Activated CD8-positive, alpha-beta memory T cell treated with anti-CD3 and anti-CD28 coated beads, Interleukin-2, amount 50 U/mL, for 24 hours (primary cell): ENCODE results near the gene STAC3.

ENCODE experiments used
- DNase-seq: peaks from one replicate; pipeline ENCODE4 v3.0.0-alpha.2; 2020; ENCODE audit errors: extremely low read depth

STAC3 gene

DNA sequence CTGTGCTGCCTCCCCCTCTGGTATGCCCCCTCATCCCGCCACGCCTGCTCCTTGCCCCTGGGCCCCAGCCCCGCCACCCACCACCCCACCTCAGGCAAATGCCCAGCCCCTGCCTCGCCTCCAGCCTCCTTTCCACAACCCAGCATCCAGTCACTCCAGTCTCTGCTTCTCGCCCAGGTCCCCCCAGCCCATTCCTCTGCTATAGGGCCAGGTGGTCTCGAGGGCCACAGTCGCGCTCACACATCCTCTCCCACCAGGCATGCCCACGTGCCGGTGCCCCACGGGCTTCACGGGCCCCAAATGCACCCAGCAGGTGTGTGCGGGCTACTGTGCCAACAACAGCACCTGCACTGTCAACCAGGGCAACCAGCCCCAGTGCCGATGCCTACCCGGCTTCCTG, 40.5 kb downstream of the STAC3 start:
- DNase-seq = no peak

DNA sequence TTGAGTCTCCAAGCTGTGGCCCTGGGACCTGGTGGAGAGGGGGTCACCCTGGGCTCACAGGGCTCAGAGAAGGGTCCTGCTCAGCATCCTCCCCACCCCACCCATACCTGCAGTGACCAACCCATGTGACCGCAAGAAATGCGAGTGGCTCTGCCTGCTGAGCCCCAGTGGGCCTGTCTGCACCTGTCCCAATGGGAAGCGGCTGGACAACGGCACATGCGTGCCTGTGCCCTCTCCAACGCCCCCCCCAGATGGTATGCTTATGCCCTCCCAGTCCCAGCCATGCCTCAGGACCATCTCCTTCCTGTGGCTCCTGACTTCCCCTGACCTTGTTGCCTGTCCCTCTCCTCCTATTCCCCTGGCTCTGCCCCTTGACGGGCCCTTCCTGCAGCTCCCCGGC, 41.1 kb downstream of the STAC3 start:
- no peak for DNase-seq

DNA sequence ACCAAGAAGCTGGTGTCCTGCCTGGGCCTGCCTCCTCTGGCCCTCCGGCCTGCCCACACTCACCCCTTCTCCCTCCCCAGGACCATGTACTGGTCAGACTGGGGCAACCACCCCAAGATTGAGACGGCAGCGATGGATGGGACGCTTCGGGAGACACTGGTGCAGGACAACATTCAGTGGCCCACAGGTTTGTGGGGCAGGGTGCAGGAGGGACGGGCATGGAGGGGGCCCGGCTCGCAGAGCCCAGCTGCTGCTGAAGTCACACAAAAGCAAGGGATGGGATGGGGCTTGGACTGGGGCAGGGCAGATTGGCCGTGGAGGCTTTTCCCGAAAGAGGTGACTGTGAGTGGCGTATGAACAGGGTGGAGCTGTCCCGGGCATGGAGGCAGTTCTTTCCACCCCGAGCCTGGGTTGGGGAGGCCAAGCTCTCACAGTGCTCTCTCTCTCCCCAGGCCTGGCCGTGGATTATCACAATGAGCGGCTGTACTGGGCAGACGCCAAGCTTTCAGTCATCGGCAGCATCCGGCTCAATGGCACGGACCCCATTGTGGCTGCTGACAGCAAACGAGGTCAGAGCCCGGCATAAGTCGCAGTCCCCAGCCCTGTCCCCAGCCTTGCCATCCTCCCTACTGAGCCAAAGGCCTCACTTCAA, 42.2 kb downstream of the STAC3 start:
- DNase-seq = no peak

DNA sequence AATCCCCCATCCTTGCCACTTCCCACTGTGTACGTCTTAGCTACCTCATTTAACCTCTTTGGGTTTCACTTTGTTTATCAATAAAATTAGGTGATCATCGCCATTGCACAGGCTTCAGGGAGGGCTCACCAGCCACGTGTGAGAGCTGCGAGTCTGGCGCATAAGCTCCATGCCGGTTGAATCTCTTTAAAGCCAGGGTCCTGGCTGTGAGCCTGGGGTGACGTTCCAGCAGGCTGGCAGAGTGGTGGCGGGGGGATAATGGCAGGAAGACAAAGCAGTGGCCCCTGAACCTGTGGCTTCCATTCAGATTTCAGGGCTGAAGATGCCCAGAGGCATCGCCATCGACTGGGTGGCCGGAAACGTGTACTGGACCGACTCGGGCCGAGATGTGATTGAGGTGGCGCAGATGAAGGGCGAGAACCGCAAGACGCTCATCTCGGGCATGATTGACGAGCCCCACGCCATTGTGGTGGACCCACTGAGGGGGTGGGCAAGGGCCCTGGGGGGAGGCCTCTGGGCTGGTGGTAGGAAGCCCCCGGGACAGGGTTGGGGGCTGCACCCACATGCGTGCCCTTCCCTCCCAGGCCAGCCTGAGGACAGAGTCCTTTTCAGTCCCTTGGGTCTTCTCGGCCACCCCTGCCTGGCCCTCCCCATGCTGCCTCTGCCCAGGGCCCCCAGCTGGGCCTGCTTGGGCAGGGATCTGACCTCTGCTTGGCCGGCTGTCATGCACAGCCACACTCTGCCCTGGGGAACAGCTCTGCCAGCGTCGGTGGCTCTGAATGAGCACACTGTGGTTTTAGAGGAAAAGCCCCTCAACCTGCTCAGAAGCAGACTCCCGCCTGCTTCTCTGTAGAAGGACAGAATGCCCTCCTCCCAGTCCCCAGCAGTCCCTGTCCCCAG, 43.0 kb downstream of the STAC3 start:
- DNase-seq = no peak

DNA sequence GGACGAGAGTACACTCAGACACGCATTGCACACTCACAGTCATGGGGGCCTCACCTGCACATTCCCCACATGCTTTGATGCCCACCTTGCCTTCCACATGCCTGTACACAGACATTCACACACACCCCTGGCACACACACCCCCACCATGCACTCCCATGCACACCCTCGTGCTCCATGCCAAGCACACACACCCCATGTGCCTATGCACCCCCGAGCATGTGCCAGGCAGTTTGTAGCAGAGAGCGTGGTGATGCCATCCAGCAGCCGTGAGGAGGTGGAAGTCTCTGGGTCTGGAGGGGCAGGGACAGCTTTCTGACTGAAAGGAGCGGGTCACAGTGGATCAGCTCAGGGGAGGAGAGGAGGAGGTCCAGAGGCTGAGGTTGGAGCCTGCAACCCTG, 45.1 kb downstream of the STAC3 start:
- DNase-seq = no peak

DNA sequence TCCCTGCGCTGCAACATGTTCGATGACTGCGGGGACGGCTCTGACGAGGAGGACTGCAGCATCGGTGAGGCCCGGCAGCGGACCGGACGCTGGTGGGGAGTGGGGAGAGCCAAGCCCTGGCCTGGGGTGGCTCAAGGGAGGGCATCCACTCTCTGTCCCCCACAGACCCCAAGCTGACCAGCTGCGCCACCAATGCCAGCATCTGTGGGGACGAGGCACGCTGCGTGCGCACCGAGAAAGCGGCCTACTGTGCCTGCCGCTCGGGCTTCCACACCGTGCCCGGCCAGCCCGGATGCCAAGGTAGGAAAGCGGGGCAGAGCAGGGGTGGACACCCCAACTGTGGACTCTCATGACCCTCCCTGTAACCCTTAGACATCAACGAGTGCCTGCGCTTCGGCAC, 45.8 kb downstream of the STAC3 start:
- DNase-seq = no peak

DNA sequence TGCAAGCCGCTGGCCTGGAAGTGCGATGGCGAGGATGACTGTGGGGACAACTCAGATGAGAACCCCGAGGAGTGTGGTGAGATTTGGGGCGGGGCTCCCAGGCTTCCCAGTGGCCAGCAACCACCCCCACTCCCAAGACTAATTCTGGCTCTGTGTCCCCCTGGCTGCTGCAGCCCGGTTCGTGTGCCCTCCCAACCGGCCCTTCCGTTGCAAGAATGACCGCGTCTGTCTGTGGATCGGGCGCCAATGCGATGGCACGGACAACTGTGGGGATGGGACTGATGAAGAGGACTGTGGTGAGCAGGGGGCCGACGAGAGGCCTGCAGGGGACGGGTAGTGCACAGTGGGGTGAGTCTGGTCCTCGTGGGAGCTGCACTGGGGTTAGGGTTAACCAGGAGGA, 46.5 kb downstream of the STAC3 start:
- no peak for DNase-seq

DNA sequence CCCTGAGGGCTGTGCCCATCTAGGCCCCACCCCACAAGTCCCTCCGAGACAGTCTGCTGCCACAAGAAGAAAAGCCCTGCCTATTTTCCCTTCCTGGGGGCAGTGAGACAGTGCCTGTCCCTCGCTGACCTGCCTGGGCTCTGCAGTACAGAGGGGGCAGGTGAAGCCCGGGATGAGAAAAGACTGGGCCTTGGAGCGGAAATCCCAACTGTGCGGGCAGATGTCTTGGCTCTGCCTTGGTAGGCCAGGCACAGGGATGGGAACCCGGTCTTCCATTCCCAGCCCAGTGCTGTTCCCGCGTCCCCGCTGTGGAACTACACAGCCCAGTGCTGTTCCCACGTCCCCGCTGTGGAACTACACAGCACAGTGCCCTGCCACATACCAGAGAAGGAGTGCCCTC, 47.2 kb downstream of the STAC3 start:
- DNase-seq = no peak

DNA sequence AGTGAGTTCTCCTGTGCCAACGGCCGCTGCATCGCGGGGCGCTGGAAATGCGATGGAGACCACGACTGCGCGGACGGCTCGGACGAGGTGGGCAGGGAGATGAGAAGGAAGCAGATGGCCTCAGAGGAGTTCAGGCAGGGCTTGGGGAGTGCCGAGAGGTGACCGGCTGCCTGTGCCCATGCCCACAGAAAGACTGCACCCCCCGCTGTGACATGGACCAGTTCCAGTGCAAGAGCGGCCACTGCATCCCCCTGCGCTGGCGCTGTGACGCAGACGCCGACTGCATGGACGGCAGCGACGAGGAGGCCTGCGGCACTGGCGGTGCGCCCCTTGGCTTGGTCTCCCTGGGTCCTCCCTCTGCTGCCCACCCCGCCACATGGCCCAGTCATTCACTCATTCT, 47.8 kb downstream of the STAC3 start:
- DNase-seq = no peak

DNA sequence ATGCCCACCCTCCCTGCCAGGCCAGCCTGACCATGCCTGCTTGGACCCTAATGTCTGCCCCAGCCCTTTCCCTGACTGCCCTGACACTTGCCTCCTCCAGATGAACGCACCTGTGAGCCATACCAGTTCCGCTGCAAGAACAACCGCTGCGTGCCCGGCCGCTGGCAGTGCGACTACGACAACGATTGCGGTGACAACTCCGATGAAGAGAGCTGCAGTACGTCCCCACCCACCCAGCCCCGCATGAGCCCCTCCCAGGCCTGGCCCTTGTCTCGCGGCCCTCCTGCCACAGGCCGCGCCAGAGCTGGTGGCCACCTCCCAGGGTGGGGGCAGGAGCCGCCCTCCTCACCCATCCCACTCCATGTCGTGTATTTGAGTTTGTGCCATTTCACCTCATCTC, 48.7 kb downstream of the STAC3 start:
- no peak for DNase-seq

DNA sequence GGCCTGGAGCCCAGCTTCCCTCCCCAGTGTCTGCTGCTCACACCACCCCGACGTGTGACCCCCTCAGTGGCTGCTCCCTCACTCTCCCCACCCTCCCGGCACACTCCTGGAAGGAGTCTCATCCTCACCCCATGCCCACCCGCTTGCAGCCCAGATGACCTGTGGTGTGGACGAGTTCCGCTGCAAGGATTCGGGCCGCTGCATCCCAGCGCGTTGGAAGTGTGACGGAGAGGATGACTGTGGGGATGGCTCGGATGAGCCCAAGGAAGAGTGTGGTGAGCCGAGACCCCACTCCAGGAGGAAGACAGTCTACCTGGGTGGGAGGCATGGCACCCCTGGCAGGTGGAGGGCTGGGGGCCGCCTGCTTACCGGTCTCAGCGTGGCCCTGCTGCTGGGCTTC, 49.4 kb downstream of the STAC3 start:
- DNase-seq = no peak

DNA sequence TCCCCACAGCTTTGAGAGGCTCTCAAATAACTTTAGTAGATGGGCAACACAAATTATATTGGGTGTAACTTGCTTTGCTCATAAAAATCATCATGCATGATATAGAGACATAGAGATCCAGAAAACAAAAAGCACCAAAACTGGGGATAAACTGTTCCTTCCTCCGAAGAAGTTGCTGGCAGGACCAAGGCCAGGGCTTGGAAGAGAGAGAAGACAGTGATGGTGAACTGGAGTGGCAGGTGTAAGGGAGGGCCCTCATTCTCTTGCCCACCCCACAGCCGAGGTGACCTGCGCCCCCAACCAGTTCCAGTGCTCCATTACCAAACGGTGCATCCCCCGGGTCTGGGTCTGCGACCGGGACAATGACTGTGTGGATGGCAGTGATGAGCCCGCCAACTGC, 49.8 kb downstream of the STAC3 start:
- DNase-seq = no peak

DNA sequence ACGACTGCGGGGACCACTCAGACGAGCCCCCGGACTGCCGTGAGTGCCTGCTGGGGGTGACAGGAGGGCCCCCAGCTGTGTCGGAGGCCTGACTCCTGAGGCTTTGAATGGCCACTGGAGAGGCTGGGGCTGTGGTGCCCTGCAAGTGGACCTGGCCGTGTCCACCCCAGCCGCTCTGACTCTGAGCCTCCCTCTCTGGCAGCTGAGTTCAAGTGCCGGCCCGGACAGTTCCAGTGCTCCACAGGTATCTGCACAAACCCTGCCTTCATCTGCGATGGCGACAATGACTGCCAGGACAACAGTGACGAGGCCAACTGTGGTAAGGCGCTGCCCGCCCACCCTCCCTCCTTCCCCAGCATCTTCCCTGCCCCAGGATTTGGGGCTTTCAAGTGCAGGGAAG, 50.5 kb downstream of the STAC3 start:
- DNase-seq = no peak

DNA sequence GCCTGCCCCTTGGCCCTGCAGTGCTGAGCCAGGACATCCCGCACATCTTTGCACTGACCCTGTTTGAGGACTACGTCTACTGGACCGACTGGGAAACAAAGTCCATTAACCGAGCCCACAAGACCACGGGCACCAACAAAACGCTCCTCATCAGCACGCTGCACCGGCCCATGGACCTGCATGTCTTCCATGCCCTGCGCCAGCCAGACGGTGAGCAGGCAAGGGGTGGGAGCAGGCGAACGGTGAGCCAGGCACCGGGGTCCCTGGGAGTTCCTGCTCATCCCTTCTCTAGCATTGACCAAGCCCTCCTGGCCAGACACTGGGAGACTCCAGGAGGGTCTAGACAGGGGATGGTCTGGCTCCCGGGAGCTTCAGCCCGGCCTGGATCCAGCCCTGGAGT, 51.8 kb downstream of the STAC3 start:
- no peak for DNase-seq

DNA sequence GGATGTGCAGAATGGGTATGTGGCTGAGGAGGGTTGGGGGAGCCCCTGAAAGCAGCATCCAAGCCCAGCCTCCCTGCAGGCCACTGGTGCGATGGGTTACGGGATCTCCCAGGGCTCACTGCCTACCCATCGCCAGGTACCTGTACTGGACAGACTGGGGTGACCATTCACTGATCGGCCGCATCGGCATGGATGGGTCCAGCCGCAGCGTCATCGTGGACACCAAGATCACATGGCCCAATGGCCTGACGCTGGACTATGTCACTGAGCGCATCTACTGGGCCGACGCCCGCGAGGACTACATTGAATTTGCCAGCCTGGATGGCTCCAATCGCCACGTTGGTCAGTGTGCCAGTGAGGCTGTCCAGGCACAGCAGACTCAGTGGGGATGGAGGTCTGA, 52.7 kb downstream of the STAC3 start:
- DNase-seq = no peak

DNA sequence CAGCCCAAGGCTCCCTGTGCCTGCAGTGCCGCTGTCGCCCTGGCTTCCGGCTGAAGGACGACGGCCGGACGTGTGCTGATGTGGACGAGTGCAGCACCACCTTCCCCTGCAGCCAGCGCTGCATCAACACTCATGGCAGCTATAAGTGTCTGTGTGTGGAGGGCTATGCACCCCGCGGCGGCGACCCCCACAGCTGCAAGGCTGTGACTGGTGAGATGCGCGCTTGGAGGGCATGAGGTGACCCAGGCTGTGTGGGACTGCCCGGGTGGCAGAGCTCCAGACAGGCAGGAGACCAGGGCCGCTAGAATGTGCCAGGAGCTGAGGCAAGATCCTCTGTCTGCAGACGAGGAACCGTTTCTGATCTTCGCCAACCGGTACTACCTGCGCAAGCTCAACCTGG, 54.0 kb downstream of the STAC3 start:
- no peak for DNase-seq

DNA sequence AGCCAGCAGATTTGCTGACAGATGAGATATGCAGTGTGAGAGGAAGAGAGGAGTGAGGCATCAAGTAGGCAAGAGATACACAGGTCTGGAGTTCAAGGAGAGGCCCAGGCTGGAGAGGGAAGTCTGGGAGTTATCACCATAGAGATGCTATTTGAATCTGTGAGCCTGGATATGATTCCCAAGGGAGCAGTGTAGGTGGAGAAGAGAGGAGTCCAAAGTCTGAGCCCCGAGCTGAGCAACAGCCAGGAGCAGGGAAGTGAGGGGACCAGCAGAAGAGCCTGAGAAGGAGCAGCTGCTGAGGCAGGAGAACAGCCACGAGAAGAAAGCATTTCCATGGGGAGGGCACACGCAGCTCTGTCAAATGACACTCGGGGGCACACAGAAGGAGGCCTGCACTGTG, 54.5 kb downstream of the STAC3 start:
- no peak for DNase-seq

DNA sequence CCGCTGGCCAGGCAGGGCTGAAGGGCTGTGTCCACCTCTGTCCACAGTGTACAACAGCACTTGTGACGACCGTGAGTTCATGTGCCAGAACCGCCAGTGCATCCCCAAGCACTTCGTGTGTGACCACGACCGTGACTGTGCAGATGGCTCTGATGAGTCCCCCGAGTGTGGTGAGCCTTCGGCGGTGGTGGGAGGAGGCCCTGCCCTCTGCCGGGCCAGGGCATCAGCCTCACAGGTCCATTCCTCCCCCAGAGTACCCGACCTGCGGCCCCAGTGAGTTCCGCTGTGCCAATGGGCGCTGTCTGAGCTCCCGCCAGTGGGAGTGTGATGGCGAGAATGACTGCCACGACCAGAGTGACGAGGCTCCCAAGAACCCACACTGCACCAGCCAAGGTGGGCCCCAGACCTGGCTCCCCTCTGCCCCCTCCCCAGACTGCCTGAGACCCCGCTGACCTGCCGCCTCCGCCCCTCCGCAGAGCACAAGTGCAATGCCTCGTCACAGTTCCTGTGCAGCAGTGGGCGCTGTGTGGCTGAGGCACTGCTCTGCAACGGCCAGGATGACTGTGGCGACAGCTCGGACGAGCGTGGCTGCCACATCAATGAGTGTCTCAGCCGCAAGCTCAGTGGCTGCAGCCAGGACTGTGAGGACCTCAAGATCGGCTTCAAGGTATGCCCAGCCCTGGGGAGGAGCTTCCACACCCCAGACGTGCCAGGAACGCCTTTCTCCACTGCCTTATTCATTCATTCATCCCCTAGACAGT, 55.2 kb downstream of the STAC3 start:
- no peak for DNase-seq

DNA sequence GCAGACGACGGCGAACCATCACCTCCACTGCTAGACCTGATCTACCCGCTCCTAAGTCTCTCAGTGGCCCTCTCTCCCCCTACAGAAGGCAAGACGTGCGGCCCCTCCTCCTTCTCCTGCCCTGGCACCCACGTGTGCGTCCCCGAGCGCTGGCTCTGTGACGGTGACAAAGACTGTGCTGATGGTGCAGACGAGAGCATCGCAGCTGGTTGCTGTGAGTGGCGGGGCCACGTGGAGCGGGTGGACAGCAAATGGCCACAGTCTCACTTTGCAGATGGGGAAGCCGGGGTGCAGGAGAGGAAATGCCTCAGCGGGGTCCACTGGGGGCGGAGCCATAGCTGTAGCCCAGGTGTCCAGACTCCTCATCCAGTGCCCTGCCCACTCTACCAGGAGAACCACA, 55.8 kb downstream of the STAC3 start:
- no peak for DNase-seq

DNA sequence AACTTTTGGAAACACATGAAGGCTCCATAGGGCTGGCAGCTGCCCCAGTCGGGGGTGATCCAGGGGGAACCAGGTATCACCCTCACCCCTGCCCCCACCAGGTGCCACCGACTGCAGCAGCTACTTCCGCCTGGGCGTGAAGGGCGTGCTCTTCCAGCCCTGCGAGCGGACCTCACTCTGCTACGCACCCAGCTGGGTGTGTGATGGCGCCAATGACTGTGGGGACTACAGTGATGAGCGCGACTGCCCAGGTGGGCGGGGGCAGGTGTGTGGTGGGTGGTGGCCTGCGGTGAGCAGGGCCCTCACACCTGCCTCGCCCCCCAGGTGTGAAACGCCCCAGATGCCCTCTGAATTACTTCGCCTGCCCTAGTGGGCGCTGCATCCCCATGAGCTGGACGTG, 56.7 kb downstream of the STAC3 start:
- no peak for DNase-seq

DNA sequence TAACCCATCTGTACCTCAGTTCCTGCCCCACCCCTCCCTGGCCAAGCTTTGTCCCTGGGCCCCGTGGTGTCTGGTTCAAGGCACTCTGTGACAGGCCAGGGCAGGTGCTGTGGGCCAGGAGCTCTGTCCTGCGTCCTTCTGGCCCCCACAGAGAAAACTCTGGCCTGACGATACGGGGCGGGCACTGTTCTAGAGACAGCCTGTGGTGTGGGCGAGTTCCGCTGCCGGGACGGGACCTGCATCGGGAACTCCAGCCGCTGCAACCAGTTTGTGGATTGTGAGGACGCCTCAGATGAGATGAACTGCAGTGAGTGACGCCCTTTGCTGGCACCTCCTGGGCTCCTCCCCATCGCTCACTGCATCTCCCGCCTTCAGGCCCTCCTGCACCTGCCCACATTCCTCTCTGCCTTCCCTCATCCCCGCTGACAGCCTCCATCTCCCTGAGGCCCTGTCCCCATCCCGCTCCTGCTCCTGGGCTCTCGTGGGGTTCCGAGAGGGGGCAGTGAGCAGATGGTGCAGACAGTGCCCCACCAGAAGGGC, 57.2 kb downstream of the STAC3 start:
- no peak for DNase-seq
